GM18858 (cell line): ENCODE results near the gene UBE2I.
"Not testable (repeated sequence)": the region's sequence is repeated elsewhere in the genome, so short reads cannot be mapped to it uniquely, and the experiment has no call there.

Experiments used
- ATAC-seq: cut with Tn5 transposase; IDR thresholded peaks from one replicate; pipeline ENCODE4 v1.9.1; 2021; ENCODE audit not compliant: unreplicated experiment

UBE2I gene

DNA sequence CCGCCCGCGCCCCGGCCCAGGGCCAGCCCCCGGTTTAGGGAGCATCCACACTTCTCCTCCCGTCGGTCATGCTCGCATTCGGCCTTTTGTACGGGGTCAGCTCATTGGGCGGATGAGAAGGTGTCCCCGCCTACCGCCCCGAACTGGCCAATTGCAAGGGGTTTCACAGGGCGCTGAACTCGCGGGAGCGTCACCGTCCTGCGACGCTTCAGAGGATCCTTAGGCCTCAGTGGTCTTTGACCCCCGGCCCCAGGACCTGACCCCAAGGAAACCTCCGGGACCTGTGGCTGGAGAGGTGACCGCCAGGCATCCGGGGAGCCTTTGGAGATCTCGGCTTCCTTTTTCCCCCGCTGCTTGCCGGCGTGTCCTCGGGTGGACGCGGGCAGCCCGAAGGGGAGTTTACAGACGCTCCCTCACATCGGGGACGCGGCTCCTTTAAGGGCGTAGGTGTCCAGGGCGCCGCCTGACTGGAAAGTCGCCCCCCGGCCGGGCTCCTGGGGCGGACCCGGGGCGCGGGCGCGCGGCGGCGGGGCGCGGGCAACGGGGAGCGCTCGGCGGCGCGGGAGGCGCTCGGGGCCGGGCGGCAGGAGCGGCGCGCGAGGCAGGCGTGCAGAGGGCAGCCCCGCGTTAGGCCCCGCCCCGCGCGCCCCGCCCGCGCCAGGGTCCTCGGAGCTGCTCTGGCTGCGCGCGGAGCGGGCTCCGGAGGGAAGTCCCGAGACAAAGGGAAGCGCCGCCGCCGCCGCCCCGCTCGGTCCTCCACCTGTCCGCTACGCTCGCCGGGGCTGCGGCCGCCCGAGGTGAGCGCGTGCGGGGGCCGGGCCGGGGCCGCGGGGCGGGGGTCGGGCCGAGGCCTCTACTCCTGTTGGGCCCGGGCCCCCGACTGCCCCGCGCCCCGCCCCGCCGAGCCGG lies at the start of gene UBE2I:
Gene UBE2I (plus strand): TSS at position 660 of the 909 bp plus-strand sequence. CDS start 4,395 bp downstream, outside the sequence.
- ATAC-seq, result peak; percentile 39

DNA sequence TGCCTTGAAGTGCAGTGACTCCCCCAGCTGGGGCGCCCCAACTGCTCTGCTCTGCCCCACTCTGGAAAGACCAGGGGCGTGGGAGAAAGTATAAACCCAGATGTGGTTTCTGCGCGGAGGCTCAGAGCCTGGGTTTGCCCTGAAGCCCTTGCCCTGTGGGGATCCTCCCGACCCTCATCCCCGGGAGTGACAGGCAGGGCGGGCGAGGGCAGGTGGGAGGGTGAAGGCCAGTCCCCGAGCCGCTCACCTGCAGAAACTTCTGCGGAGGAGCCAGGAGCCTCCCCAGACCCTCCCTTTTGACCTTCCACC lies 49.7 kb upstream of the UBE2I start:
- no peak for ATAC-seq

GRCh38 chr16:1260101-1260680 lies 49.2 kb upstream of the UBE2I start:
- no peak for ATAC-seq

- no peak for ATAC-seq
These were observed 48.1 kb upstream of the UBE2I start for GRCh38 chr16:1261131-1261892.

- no peak for ATAC-seq
These were observed 47.1 kb upstream of the UBE2I start for GRCh38 chr16:1262210-1262845.

DNA sequence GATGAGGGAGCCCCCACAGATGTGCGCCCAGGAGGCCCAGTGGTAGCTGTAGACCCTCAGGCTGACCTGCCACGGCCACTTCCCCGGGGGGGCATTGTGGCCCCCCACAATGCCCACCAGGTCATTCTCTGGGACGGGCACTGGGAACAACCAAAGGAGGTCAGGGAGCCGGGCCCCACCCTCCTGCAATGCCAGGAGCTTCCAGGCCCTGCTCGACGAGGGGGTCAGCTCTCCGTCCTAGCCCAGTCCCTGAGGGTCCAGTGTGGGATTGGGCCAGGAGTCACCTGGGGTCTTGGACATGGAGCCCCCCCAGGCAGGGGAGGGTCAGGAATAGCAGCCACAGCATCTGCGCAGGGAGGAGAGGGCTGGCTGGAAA lies 46.6 kb upstream of the UBE2I start:
- no peak for ATAC-seq

- no peak for ATAC-seq
These were observed 45.7 kb upstream of the UBE2I start for GRCh38 chr16:1263591-1264344.

DNA sequence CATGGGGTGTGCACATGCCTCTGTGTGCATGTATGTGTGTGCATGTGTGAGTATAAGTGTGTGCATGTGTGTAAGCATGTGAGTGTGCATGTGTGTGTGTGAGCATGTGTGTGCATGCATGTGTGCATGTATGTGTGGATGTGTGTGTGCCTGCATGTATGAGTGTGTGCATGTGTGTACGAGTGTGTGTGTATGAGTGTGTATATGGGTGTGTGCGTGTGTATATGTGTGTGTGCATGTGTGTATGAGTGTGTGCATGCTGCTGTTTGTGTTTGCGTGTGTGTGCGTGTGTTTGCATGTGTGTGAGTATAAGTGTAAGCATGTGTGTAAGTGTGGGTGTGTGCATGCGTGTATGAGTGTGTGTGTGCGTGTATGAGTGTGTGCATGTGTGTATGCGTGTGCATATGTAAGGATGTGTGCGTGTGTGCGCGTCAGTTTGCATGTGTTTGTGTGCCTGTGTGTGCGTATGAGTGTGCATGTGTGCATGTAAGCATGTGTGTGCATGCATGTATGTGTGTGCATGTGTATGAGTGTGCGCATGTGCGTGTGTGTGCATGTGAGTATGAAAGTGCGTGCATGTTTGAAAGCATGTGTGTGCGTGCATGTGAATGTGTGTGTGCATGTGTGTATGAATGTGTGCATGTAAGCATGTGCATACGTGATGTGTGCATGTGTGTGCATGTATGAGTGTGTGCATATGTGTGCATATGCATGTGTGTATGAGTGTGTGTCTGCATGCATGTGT lies 44.9 kb upstream of the UBE2I start:
- ATAC-seq, result no peak

DNA sequence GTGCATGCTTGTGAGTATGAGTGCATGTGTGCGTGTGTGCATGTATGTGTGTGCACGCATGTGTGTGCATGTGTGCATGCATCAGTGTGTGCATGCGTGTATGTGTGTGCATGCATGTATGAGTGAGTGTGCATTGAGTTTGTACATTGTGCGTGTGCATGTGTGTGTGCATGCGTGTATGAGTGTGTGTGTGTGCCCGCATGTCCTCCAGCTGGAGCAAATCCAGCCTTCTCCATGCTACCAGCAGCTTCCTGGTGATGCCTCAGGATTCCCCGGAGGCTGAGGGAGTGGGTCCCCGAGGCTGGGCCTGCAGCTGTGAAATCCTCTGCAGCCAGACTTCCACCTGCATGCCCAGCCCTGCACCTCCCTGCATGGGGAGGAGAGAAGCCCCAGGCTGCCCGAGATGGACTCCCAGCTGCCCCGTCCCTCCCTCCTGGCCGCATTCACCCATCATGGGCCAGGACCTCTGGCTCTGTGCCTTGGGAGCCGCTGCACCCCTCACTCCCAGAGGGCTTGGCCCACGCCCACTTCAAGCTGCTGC lies 44.3 kb upstream of the UBE2I start:
- no peak for ATAC-seq

- ATAC-seq, result no peak
These were observed 43.6 kb upstream of the UBE2I start for GRCh38 chr16:1265826-1266225.

GRCh38 chr16:1269418-1269817 lies 40.0 kb upstream of the UBE2I start:
- not testable (repeated sequence) for ATAC-seq

GRCh38 chr16:1271380-1271723 lies 38.1 kb upstream of the UBE2I start:
- no peak for ATAC-seq

GRCh38 chr16:1271724-1272413 lies 37.6 kb upstream of the UBE2I start:
- not testable (repeated sequence) for ATAC-seq

- no peak for ATAC-seq
These were observed 36.8 kb upstream of the UBE2I start for GRCh38 chr16:1272453-1273198.

GRCh38 chr16:1273816-1274215 lies 35.6 kb upstream of the UBE2I start:
- no peak for ATAC-seq

DNA sequence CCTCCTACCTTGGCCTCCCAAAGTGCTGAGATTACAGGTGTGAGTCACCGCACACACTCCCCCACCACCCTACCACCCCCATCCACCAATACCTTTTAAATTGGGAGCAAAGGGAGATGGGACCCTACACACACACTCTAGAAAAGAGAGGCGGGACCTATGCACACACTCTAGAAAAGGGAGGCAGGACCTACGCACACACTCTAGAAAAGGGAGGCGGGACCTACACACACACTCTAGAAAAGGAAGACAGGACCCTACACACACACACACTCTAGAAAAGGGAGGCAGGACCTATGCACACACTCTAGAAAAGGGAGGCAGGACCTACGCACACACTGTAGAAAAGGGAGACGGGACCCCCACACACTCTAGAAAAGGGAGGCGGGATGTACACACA lies 34.7 kb upstream of the UBE2I start:
- no peak for ATAC-seq

GRCh38 chr16:1275791-1276579 lies 33.5 kb upstream of the UBE2I start:
- no peak for ATAC-seq

DNA sequence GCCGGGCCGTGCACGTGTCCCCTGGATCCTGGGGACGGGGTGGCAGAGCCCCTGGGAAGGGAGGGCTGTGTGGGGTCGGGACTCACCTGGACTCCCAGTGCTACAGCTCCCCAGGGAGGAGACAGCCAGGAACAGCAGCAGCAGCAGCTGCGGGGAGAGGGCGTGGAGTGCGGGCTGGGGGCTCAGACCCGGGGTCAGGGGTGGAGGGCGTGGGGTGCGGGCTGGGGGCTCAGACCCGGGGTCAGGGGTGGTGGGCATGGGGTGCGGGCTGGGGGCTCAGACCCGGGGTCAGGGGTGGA lies 32.9 kb upstream of the UBE2I start:
- no peak for ATAC-seq
